ENCODE data around the gene CEACAM4.

GRCh38 chr19:41624515-41624914, 2.4 kb downstream of the CEACAM4 start:
- TF ChIP-seq CTCF (IDR thresholded peaks at IDR 0.05; ENCODE audit: low read depth, low read length) (no peak), POLR2A (IDR thresholded peaks at IDR 0.05; ENCODE audit: extremely low read depth, insufficient read length) (no peak)
